HG03521 (cell line): Measurements from ENCODE around the gene COG2.
"Not testable (repeated sequence)": the region's sequence is repeated elsewhere in the genome, so short reads cannot be mapped to it uniquely, and the experiment has no call there.

Experiments used
- ATAC-seq: cut with Tn5 transposase; IDR thresholded peaks from one replicate; pipeline ENCODE4 v1.9.1; 2021; ENCODE audit warnings: mild to moderate bottlenecking, moderate library complexity; ENCODE audit not compliant: unreplicated experiment

COG2 gene

DNA sequence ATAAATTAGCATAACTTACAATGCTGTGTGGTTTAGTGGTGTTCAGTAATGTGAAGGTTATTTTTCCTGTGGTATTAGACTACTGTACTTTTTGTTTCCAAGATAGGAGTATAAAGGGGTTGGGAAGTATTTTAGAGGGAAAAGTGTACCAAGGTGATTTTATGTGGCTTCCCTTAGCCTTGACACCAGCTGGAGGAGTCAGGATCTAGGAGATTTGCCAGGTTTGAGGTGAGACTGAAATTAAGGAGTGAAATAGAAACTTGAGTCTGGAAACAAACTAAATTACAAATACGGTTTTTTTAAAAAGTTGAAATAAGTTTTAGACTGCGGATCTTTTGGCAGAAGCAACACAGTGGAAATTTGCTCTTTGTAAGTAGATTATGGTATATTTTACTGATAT, 32.3 kb downstream of the COG2 start:
- ATAC-seq, result no peak

- no peak for ATAC-seq
Observed at GRCh38 chr1:230677200-230677599, 34.9 kb downstream of the COG2 start.

DNA sequence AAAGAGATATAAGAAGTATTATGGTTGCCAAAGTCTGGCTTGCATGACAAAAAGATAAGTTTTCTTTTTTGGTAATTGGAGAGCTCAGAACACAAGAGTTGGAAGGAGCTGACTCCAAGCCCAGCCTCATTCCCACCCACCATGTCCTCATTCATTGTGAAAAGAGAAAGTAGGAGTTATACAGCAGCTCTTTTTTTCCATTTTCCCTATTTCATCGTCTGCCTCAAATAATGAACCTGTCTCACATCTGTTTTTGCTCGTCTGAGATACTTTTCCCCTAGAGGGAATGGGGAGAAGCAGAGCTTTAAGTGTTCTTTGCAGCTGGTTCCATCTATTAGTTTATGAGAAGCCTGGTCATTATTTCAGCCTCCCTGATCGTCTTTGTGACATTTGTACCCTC, 36.9 kb downstream of the COG2 start:
- no peak for ATAC-seq

DNA sequence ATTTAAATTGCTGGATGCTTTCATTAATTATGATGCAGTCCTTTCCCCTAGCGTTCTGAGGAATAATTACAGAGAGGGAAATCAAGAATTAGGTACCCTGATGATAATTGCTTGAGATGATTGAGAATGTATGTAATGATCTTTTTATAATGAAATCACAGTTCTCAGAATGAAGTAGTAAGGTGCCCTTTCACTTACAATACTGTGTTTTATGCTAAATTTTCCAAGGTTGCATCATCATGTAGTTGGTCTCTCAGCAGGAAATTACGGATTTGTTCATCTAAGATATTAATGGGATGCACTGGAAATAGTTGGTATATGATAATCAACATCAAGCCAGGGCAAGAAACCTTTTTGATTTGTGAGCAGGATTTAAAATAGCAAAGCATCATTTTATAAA, 37.5 kb downstream of the COG2 start:
- ATAC-seq, result no peak

GRCh38 chr1:230680300-230681025, 38.2 kb downstream of the COG2 start:
- no peak for ATAC-seq

DNA sequence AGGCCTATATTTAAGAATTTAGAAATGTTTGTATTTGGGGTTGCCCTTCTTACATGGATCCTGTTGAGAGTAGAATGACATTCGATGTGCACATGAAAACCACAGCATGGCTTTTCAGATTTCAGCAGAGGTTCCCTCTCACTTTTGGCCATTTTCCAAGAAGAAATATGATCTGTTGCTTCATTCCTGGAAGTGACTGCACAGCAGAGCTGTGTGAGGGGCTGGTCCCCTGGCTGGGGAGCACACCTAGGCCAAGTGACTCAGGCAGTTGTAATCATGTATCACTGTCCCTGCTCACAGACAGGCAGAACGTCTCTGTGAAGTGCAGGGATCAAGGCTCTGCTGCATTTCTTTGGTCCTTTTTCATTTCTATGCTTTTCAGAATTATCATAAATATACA, 39.3 kb downstream of the COG2 start:
- no peak for ATAC-seq

DNA sequence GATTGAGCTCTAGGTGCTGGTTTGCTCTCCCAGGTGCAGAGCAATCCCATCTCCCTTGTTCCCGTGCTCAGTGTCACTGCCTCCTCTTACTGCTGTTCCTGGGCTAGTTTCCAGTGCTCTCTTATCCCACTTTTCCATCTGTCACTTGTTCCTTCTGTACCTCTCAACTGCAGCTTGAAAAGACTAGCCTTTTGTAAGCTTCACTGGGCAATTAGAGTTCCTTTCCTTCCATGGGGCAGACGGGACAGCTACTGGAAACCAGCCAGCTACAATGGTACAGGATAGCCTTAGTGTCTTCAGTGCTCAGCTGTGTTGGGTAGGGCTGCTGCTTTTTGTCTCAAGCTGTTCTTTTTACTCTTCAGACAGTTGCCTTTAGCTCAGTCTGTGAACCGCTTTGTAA, 40.0 kb downstream of the COG2 start:
- ATAC-seq, result no peak

GRCh38 chr1:230682882-230683610, 40.8 kb downstream of the COG2 start:
- ATAC-seq, result no peak

GRCh38 chr1:230684146-230684545, 41.9 kb downstream of the COG2 start:
- no peak for ATAC-seq

DNA sequence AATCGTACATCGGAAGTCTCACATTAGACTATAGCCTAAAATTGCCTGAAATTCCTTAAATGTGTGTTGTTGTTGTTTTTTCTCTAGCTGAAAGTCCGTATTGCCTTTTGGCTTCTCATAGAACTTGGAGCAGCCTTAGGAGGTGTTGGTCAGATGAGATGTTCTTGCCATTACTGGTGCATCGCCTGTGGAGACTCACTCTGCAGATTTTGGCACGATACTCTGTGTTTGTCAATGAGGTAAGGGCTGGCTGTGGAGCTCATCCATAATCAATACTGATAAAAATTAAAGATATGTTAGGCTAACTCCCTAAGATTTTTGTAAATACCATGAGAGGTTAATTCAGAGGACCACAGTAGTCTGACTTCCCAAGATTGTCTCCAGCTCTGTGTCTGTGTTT, 42.7 kb downstream of the COG2 start:
- no peak for ATAC-seq

DNA sequence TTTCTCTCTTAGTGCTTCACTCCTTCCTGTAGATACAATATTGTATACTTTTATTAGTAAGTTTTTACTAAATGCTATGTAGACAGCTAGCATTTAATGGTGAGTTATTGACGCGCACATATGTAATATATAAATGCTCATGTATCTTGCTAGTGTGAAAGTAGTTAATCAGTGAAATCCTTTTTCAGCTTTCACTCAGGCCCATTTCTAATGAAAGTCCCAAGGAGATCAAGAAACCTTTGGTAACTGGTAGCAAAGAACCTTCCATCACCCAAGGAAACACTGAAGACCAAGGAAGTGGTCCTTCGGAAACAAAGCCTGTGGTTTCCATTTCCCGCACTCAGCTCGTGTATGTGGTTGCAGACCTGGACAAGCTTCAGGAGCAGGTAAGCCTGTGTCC, 44.5 kb downstream of the COG2 start:
- ATAC-seq, result no peak

DNA sequence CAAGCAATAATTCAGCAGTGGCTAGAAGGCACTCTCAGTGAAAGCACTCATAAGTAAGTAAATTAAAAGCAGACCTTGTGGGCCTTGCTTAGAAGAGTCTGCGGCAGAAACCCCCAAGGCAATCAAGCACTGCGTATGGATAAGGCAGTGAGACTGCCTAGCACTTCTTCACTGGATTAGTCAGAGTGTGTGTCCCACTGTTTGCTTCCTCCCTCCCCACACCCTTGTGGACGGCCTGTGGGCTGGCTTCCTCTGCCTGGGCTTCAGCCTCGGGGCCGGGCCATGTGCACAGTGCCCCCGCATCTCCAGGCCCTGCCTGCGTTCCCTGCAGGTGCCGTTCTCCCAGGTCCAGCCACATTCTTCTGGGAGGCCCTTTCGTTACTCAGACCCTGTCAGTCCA, 47.8 kb downstream of the COG2 start:
- ATAC-seq, result no peak

GRCh38 chr1:230691615-230692014, 49.3 kb downstream of the COG2 start:
- no peak for ATAC-seq

DNA sequence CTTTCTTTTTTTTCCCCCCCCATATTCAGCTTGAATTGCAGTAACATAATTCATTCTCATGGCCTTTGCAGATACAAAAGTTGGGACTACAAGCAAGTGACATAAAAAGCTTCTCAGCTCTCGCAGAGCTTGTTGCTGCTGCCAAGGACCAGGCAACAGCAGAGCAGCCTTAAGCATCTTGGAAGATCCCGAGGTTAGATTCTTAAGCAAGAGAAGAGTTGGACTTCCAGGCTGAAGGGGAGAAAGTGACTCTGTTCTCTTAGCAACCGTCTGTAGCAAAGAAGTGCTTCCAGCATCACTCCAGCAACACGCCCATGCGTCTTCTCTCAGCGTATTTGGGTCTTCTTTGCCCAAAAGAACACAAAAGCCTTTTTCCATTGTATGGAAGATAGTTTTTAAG, 50.9 kb downstream of the COG2 start:
- no peak for ATAC-seq

DNA sequence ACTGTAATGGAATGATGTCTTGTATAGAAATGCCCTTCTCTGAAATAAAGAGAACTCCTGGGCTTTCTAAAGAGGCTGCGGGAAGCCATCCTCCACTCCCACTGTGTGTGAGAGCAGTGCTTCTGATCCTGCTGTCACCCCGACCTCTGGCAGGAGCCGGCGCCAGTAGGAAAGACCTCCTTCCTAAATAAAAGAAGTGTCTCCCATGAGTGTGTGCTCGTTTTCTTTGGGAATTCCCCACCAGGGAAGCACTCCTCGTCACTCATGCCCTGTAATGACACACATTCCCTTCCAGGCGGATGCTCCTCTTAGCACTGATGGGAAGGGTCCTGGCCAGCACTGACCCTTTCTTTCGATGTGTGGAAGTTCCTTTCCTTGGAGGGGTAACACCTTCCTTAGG, 51.5 kb downstream of the COG2 start:
- no peak for ATAC-seq

DNA sequence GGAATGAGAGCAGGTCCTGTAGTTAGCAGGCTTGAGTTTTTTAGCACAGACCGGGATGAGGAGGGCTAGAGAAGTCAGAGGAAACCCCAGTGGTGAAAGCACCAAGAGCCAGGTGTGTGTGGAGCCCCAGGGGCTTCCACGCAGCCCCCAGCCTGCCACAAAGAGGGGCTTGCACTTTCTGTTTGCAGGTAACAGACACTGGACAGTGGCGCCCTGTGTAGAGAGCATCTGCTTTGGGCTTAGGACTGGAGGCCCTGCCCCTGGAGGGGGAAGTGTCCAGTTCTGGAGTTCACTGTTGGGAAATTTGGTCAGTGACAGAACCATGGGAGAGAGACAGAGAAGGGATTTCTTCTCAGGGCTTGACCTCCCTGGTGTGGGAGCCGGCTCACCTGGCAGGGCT, 52.2 kb downstream of the COG2 start:
- ATAC-seq, result no peak

DNA sequence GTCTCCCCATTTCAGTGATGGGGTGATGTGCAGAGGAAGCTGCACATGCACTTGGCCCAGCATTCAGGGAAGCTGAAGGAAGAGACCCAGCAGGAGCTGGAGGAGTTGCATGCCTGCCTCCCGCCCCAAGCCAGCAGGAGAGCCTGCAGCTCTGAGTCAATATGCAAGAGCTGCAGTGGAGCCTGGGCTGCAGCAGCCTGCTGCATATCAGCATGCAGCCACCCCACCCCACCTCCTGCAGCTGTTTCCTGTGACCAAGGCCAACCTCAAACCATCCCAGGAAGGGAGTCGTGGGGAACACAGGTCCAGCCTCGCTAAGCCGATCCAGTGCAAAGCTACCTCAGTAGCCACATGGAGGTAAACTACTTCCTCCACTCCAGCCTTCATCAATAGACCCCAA, 52.7 kb downstream of the COG2 start:
- ATAC-seq, result no peak

DNA sequence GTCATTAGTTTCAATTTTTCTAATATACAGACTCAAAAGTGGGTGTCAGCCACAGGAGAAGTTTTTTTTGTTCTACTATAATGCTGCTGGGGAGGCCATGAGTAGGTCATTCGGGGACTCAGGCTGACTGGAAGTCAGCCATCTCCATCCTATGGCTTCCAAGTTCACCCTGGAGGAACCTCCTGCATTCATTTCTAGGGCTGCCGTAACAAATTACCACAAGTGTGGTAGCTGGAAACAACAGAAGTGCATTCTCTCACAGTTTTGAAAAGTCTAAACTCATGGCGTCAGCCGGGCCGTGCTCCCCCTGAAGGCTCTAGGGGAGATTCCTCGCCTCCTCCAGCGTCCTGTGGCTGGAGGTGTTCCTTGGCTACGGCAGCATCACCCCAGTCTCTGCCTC, 53.9 kb downstream of the COG2 start:
- ATAC-seq, result no peak

DNA sequence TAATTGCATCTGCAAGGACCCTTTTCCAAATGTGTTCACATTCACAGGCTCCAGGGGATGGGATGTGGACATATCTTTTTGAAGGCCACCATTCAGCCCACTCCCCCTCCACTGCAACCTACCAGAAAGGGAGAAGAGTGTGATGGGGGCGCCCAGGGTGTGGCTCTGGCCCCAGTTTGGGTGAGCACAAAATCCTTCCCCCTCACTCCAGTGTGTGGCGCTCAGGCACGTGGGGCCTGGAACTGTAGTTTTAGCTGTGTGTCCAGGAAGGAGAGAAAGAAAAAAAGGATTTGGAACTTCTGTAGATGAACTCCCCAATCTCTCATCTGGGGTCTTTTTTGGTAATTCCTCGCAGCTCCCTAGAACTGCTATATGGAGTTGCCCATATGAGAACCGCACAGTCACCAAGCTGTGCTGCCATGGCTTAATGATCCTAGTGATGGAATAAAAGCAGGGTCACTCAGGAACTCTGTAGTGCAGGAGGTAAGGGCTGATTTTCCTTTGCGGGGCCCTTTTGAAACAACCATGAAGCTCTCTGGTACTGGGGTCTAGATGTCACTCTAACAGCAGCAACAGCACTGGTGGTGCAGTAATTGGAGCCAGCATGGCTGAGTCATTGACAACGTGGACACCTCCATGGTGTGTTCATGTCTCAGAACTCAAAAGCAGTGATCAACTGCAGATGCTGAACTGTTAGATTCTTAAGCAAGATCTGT, 54.6 kb downstream of the COG2 start:
- no peak for ATAC-seq

DNA sequence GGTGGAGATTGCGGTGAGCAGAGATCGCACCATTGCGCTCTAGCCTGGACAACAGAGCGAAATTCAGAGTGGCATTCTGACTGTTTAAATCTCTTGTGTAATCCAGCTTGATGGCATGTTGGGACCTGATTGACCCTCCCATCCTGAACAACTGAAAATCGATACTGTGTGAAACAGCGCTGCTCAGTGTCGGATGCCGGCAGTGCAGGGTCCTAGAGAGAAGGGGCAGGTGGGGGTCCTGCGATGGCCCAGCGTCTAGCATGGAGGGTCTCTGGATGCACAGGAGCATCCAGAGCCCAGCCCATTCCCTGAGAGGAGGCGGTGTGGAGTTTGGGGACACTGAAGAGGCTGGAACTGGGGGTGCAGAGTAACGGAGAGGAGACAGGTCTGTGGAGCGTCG, 55.8 kb downstream of the COG2 start:
- no peak for ATAC-seq

GRCh38 chr1:230698964-230699363, 56.7 kb downstream of the COG2 start:
- not testable (repeated sequence) for ATAC-seq

- ATAC-seq, result no peak
Observed at GRCh38 chr1:230699716-230700115, 57.4 kb downstream of the COG2 start.
